HG03095 (cell line): ENCODE measurements around the gene PLPP1.

ENCODE experiments used
- ATAC-seq: cut with Tn5 transposase; IDR thresholded peaks from one replicate; pipeline ENCODE4 v1.9.1; 2021; ENCODE audit warnings: moderate library complexity; ENCODE audit not compliant: unreplicated experiment

The PLPP1 gene

GRCh38 chr5:55534436-55535198 lies at the start of gene PLPP1:
PLPP1 (minus strand) TSS chr5:55534964; CDS start chr5:55534629, 335 bp downstream.
- ATAC-seq = peak; percentile 78

- ATAC-seq = no peak
Measured at GRCh38 chr5:55583578-55583977, 48.8 kb upstream of the PLPP1 start.

- peak; percentile 57 for ATAC-seq
Measured at GRCh38 chr5:55582256-55582655, 47.5 kb upstream of the PLPP1 start.

DNA sequence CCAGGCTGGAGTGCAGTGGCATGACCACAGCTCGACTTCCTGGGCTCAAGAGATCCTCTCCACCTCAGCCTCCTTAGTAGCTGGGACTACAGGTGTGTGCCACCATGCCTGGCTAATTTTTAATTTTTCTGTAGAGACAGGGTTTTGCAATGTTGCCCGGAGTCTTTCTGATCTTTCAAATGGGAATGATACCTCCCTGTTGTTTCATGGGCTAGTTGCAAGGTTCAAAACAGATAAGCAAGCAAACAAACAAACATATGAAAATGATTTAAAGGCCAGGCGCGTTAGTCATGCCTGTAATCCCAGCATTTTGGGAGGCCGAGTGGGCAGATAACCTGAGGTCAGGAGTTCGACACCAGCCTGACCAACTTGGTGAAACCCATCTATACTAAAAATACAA lies 45.3 kb upstream of the PLPP1 start:
- no peak for ATAC-seq

DNA sequence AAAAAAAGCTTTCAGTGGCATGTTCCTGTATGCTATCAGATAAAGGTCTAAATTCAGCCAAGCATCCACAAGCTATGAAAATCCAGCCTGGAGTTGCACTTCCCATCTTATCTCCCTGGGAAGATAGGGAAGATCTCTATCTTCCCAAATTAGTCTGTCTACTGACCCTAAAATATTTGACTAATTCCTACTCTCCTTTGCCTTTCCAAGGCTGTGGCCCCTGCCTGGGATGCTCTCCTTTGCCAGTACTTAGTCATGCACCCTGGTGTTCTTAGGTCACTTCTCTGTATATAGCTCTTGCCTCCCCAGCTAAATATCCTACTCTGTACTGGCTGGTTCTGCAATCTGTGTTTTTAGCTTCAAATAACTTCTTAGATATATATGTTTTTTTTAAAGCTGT lies 44.0 kb upstream of the PLPP1 start:
- ATAC-seq = no peak

DNA sequence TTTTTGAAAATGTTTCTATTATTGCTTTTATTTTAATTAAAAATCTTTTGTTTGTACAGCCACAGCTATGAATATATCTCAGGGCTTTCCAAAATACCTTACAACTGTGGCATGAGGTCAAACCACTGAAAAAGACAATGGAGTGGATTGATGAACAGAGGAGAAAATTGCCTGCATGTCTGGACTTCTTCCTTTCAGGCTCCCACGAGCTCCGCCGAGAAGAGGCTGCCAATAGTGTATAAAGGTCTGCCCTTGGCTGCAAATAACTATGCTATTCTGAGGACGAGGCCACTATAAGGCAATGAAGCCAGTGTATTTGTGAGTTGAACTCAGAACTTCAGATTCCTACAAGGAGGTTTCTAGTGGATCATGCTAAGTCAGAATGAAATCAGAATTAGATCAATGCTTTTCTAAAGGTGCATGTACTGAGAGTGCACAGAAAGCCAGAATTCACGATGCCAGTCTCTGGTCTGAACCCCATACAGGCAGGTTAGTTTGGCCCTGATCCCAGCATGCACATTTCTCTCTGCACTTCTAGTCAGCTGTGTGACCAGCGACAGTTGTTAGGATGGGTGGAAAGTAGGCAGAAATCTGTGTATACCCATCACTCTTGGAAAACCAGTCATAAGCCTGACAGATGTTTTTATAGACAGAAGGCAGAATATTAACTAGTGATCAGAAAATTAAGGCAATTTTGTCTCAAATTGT lies 42.7 kb upstream of the PLPP1 start:
- no peak for ATAC-seq

GRCh38 chr5:55576661-55577060 lies 41.9 kb upstream of the PLPP1 start:
- ATAC-seq = no peak

- no peak for ATAC-seq
Measured at GRCh38 chr5:55575815-55576583, 41.2 kb upstream of the PLPP1 start.

DNA sequence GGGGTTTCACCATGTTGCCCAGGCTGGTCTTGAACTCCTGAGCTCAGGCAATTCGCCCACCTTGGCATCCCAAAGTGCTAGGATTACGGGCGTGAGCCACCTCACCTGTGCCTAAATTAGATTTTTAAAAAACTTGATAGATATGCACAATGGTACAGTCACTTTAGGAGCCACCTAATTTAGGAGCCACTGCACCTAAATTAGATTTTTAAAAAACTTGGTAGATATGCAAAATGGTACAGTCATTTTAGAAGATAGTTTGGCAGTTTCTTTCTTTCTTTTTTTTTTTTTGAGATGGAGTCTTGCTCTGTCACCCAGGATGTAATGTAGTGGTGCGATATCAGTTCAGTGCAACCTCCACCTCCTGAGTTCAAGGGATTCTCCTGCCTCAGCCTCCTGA lies 37.8 kb upstream of the PLPP1 start:
- no peak for ATAC-seq

DNA sequence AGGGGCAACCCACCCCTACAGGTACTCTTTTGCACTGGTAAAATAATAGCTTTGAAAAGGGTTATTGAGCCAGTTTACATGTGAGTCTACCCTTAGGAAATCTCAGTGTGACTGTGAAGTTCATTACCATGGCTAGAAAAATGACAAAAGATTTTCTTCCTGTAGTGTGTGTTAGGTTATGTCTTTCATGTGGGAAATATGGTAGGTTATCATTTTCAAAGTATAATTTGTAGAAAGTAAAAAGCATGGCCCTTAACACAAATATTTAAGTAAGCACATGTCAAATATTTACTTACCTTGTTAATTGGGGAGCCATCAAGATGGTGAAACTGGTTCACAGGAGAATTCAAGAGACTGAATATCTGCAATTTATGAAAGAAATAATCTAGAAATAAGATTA lies 37.3 kb upstream of the PLPP1 start:
- ATAC-seq = no peak

GRCh38 chr5:55570570-55570969 lies 35.8 kb upstream of the PLPP1 start:
- ATAC-seq = no peak

- ATAC-seq = no peak
Measured at GRCh38 chr5:55570026-55570425, 35.3 kb upstream of the PLPP1 start.

DNA sequence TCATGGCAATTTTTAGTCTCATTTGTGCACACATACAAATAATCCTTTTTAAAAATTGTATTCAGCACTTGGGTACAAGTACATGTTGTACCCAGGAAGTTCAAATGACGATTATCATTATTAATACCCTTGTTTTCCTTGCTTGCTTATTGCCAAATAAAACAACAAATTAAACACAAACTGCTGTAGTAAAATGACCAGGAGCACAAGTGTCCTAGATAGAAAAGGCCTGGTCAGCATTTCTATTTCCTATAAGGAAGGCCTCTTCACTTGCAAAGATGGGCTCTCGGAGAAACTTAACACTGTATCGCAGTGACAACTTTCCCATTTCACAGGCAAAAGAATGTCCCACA lies 34.7 kb upstream of the PLPP1 start:
- no peak for ATAC-seq

GRCh38 chr5:55568654-55569512 lies 34.1 kb upstream of the PLPP1 start:
- ATAC-seq = no peak

GRCh38 chr5:55564721-55565120 lies 30.0 kb upstream of the PLPP1 start:
- peak; percentile 65 for ATAC-seq

- no peak for ATAC-seq
Measured at GRCh38 chr5:55558484-55558883, 23.7 kb upstream of the PLPP1 start.

GRCh38 chr5:55557123-55557522 lies 22.4 kb upstream of the PLPP1 start:
- ATAC-seq = no peak

DNA sequence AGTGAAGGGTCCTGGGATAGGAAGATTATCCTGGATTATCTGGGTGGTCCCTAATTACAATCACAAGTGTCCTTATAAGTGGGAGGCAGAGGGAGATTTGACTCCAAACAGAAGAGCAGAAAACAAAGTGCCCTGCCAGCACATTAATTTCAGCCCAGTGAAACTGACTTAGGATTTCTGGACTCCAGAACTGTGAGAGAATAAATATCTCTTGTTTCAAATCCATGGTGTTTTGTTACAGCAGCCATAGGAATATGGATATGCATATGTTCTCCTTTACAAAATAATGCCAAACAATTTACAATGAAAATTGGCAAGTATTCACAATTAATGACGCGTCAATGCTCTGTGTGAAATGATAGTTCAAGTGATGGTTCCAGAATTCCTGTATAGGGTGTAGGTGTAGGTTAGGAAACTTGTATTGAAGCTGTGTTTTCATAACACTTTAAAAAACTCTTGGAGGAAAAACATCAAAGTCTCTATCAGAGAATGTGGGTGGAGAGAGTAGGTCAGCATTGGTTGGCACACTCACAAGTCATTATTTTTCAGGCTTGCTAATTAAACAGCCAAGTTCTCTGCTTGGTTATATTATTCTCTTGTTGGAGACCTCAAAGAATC lies 19.9 kb upstream of the PLPP1 start:
- ATAC-seq = no peak

DNA sequence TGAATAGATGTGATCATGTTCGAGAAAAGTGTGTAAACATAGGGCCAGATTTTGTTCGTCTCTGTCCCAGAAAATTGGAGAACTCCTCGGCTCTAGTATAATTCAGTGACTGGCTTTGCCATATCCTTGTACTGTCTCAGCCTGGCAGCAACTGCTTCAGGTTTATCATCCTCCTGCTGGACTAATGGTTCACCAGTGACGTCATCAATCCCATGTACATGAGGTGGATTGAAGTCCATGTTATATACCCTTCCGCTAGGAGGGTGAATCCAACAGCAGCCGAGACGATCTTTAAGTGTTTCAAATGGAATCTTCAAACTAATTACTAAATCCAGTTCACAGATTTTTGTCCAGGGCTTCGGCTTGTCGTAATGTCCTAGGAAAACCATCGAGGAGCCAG lies 17.1 kb upstream of the PLPP1 start:
- no peak for ATAC-seq

- no peak for ATAC-seq
Measured at GRCh38 chr5:55551358-55551757, 16.6 kb upstream of the PLPP1 start.
